Measurements from ENCODE around the gene MAPK8IP3.
"Not testable (repeated sequence)": the region's sequence is repeated elsewhere in the genome, so short reads cannot be mapped to it uniquely, and the experiment has no call there.

The MAPK8IP3 gene

GRCh38 chr16:1794908-1795666 is 89.1 kb downstream of the MAPK8IP3 start:
- Histone ChIP-seq H3K36me3 (ENCODE audit: control insufficient read depth, insufficient read depth, low read length) (peaks cover 3% of the 10 kb centered on the region), H3K27me3 (replicated peaks; ENCODE audit: control insufficient read depth, insufficient read depth, low read length) (no peaks in the 10 kb centered on the region), H3K4me3 (replicated peaks; ENCODE audit: low read depth, low read length) (no peak overlapping the region)
- no peak for DNase-seq (ENCODE audit: extremely low read depth, insufficient read length)
- no peak for TF ChIP-seq CTCF (IDR thresholded peaks at IDR 0.05; ENCODE audit: insufficient read depth, low read length, poor library complexity, severe bottlenecking)

DNA sequence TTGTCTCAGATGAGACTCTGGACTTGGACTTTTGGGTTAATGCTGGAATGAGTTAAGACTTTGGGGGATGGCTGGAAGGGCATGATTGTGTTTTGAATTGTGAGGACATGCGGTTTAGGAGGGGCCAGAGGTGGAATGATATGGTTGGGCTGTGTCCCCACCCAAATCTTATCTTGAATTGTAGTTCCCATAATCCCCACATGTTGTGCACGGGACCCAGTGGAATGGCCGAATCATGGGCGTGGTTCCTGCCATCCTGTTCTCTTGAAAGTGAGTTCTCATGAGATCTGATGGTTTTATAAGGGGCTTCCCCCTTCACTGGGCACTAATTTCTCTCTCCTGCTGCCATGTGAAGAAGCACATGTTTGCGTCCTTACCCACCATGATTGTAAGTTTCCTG is 93.3 kb downstream of the MAPK8IP3 start:
- not testable (repeated sequence) for H3K27me3 ChIP-seq (replicated peaks; ENCODE audit: control insufficient read depth, insufficient read depth, low read length); H3K4me3 ChIP-seq (replicated peaks; ENCODE audit: low read depth, low read length); H3K36me3 ChIP-seq (ENCODE audit: control insufficient read depth, insufficient read depth, low read length); DNase-seq (ENCODE audit: extremely low read depth, insufficient read length)

DNA sequence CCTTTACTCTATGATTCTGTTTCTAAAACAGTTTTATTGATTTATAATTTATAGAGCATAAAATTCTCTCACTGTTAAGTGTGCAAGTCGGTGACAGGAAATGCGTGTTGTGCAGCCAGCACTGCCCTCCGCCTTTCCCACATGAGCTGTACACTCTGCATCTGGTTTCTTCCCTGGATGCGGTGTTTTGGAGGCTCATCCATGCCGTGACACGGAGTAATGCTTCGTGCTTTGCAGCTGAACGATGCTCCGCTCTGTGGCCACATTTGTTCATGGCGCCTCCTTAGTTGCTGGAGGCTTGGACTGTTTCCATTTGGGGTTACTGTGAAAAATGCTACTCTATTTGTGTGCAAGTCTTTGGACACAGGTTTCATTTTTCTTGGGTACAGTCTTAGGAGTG is 94.7 kb downstream of the MAPK8IP3 start:
- no peak for DNase-seq (ENCODE audit: extremely low read depth, insufficient read length)

DNA sequence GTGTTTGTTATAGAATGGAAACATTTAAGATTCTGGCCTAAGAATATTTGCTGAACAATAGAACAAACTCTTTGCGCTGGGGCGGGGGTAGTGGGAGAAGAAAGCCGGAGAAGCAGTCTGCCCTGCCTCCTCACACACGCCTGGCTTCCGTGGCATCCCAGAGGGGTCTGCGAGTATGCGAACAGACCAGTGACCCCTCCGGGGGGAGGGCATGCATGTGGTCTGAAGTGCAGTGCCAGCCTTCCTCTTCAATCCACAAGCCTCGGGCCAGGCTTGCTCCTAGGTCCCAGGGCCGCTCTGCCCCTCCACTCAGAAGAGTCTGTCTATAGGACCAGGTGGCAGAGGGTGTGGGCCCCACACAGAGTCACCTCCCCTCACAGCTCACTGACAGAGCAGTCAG is 101.6 kb downstream of the MAPK8IP3 start:
- TF ChIP-seq CTCF (IDR thresholded peaks at IDR 0.05; ENCODE audit: insufficient read depth, low read length, poor library complexity, severe bottlenecking): no peak
- H3K4me3 ChIP-seq (replicated peaks; ENCODE audit: low read depth, low read length): no peak overlapping the region
- H3K36me3 ChIP-seq (ENCODE audit: control insufficient read depth, insufficient read depth, low read length): peaks cover 7% of the 10 kb centered on the region
- DNase-seq (ENCODE audit: extremely low read depth, insufficient read length): no peak
- no peaks in the 10 kb centered on the region for H3K27me3 ChIP-seq (replicated peaks; ENCODE audit: control insufficient read depth, insufficient read depth, low read length)

More for the DNA sequence above, 94.7 kb downstream of the MAPK8IP3 start:
- no peaks in the 10 kb centered on the region for H3K36me3 ChIP-seq (ENCODE audit: control insufficient read depth, insufficient read depth, low read length)
- H3K27me3 ChIP-seq (replicated peaks; ENCODE audit: control insufficient read depth, insufficient read depth, low read length): no peaks in the 10 kb centered on the region
- no peak overlapping the region for H3K4me3 ChIP-seq (replicated peaks; ENCODE audit: low read depth, low read length)
- TF ChIP-seq CTCF (IDR thresholded peaks at IDR 0.05; ENCODE audit: insufficient read depth, low read length, poor library complexity, severe bottlenecking): no peak

DNA sequence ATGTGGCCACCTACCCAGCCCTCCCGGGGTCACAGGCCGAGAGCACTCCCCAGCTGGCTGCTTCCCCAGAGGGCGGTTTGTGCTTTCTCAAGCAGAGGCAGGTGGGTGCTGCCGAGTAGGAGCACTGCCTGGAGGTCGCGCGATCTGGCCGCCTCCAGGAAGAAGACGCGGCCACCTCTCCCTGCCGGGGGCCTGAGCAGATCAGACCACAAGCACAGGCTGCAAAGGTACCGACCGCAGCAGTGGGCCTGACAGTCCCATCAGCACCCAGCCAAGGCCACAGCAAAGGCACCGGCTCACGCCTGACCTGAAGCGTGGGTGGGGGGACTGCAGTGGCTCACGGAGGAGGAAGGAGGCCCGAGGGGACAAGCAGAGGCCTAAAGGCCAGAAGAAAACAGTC is 102.7 kb downstream of the MAPK8IP3 start:
- peaks cover 7% of the 10 kb centered on the region for H3K36me3 ChIP-seq (ENCODE audit: control insufficient read depth, insufficient read depth, low read length)
- TF ChIP-seq CTCF (IDR thresholded peaks at IDR 0.05; ENCODE audit: insufficient read depth, low read length, poor library complexity, severe bottlenecking): no peak
- H3K27me3 ChIP-seq (replicated peaks; ENCODE audit: control insufficient read depth, insufficient read depth, low read length): no peaks in the 10 kb centered on the region
- no peak for DNase-seq (ENCODE audit: extremely low read depth, insufficient read length)
- H3K4me3 ChIP-seq (replicated peaks; ENCODE audit: low read depth, low read length): no peak overlapping the region

DNA sequence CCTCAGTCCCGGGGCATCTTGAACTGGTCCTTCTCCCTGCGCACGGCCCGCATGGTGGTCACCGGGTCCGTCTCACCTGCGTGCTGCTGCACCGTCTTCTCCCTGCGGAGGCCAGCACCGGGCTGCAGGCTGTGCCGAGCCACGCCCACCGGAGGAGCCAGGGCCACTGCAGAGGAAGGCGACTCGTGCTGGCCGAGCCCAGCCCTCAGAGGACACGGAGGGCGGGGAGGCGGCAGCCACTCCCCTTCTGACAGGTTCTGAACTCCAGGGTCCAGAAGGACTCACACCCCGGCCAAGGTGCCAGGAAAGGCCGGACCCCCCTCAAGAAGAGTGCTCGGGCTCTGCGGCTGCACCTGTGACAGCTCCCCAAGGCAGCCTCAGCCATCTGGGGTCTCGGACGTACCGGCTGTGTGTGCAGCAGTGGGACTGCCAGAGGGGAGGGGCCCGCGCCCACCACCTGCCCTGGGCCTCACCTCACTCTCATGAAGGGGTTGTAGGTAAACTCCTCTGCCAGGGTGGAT is 103.3 kb downstream of the MAPK8IP3 start:
- H3K27me3 ChIP-seq (replicated peaks; ENCODE audit: control insufficient read depth, insufficient read depth, low read length): no peaks in the 10 kb centered on the region
- no peak for TF ChIP-seq CTCF (IDR thresholded peaks at IDR 0.05; ENCODE audit: insufficient read depth, low read length, poor library complexity, severe bottlenecking)
- no peak overlapping the region for H3K4me3 ChIP-seq (replicated peaks; ENCODE audit: low read depth, low read length)
- peaks cover 7% of the 10 kb centered on the region for H3K36me3 ChIP-seq (ENCODE audit: control insufficient read depth, insufficient read depth, low read length)
- peak; percentile 8 for DNase-seq (ENCODE audit: extremely low read depth, insufficient read length)

Data from GM06990 (cell line).